Osteocyte (in vitro differentiated cells): ENCODE data around the gene GEMIN7. TPM values are rescaled to one million over a fixed set of nuclear protein-coding genes. Genes with fewer than 3 reads are reported as not detected.

ENCODE experiments used
- DNase-seq: peaks from one replicate; pipeline ENCODE4 v3.0.0; 2021; ENCODE audit warnings: mixed read lengths; ENCODE audit not compliant: unreplicated experiment; ENCODE audit errors: extremely low spot score
- H3K27ac Mint-ChIP-seq: one replicate; pipeline ENCODE4 v1.8.0; 2021; ENCODE audit warnings: mild to moderate bottlenecking, mixed read lengths; ENCODE audit not compliant: unreplicated experiment
- H3K27me3 Mint-ChIP-seq: one replicate; pipeline ENCODE4 v1.8.0; 2021; ENCODE audit warnings: mixed read lengths; ENCODE audit not compliant: unreplicated experiment
- H3K36me3 Mint-ChIP-seq: one replicate; pipeline ENCODE4 v1.8.0; 2021; ENCODE audit warnings: mixed read lengths; ENCODE audit not compliant: unreplicated experiment
- H3K4me1 Mint-ChIP-seq: one replicate; pipeline ENCODE4 v1.8.0; 2021; ENCODE audit warnings: mixed read lengths; ENCODE audit not compliant: unreplicated experiment
- H3K4me3 Mint-ChIP-seq: one replicate; pipeline ENCODE4 v1.8.0; 2021; ENCODE audit warnings: mild to moderate bottlenecking, moderate library complexity, mixed read lengths; ENCODE audit not compliant: unreplicated experiment
- H3K9me3 Mint-ChIP-seq: one replicate; pipeline ENCODE4 v1.8.0; 2021; ENCODE audit warnings: mixed read lengths; ENCODE audit not compliant: unreplicated experiment
- CTCF ChIP-seq: fragments of 200-600 bp; sonication (generic); IDR thresholded peaks from 2 replicates; pipeline ENCODE4 v1.5.0; 2021; ENCODE audit warnings: antibody characterized with exemption, mild to moderate bottlenecking, moderate library complexity
- total RNA-seq: library from RNA; stranded (reverse); gene quantifications from 2 replicates; pipeline ENCODE4 v1.2.1, GENCODE V29; 2021

The GEMIN7 gene
- total RNA-seq, 1 donor from 2014 or later = 25.8 TPM

GRCh38 chr19:45107621-45108150, 28.6 kb downstream of the GEMIN7 start:
- Mint-ChIP-seq H3K27ac (no peak overlapping the region), H3K4me3 (no peak overlapping the region), H3K27me3 (no peaks in the 10 kb centered on the region)

GRCh38 chr19:45110851-45111266, 31.8 kb downstream of the GEMIN7 start:
- no peak for DNase-seq
- H3K27me3 Mint-ChIP-seq = no peaks in the 10 kb centered on the region
- H3K4me1 Mint-ChIP-seq = peaks cover 2% of the 10 kb centered on the region
- TF ChIP-seq CTCF = no peak
- H3K27ac Mint-ChIP-seq = no peak overlapping the region
- H3K9me3 Mint-ChIP-seq = no peaks in the 10 kb centered on the region
- no peaks in the 10 kb centered on the region for H3K36me3 Mint-ChIP-seq
- H3K4me3 Mint-ChIP-seq = no peak overlapping the region

More at GRCh38 chr19:45107621-45108150, 28.6 kb downstream of the GEMIN7 start:
- Mint-ChIP-seq H3K36me3 (no peaks in the 10 kb centered on the region), H3K4me1 (peaks cover 18% of the 10 kb centered on the region), H3K9me3 (no peaks in the 10 kb centered on the region)
- DNase-seq = no peak
- no peak for TF ChIP-seq CTCF

GRCh38 chr19:45112111-45112827, 33.2 kb downstream of the GEMIN7 start:
- TF ChIP-seq CTCF = no peak
- H3K36me3 Mint-ChIP-seq = no peaks in the 10 kb centered on the region
- no peak overlapping the region for H3K27ac Mint-ChIP-seq
- no peaks in the 10 kb centered on the region for H3K9me3 Mint-ChIP-seq
- no peaks in the 10 kb centered on the region for H3K27me3 Mint-ChIP-seq
- H3K4me3 Mint-ChIP-seq = no peak overlapping the region
- H3K4me1 Mint-ChIP-seq = peaks cover 8% of the 10 kb centered on the region
- no peak for DNase-seq

- peaks cover 11% of the 10 kb centered on the region for H3K4me1 Mint-ChIP-seq
- H3K4me3 Mint-ChIP-seq = no peak overlapping the region
- no peaks in the 10 kb centered on the region for H3K9me3 Mint-ChIP-seq
- no peak overlapping the region for H3K27ac Mint-ChIP-seq
- no peak for TF ChIP-seq CTCF
- no peaks in the 10 kb centered on the region for H3K27me3 Mint-ChIP-seq
- no peak for DNase-seq
- no peaks in the 10 kb centered on the region for H3K36me3 Mint-ChIP-seq
These were observed 34.6 kb downstream of the GEMIN7 start for GRCh38 chr19:45113628-45114027.

GRCh38 chr19:45114116-45114515, 35.1 kb downstream of the GEMIN7 start:
- H3K27me3 Mint-ChIP-seq = no peaks in the 10 kb centered on the region
- TF ChIP-seq CTCF = no peak
- H3K4me3 Mint-ChIP-seq = no peak overlapping the region
- DNase-seq = no peak
- H3K4me1 Mint-ChIP-seq = peaks cover 14% of the 10 kb centered on the region
- no peaks in the 10 kb centered on the region for H3K36me3 Mint-ChIP-seq
- no peaks in the 10 kb centered on the region for H3K9me3 Mint-ChIP-seq
- no peak overlapping the region for H3K27ac Mint-ChIP-seq
